Measurements from ENCODE around the gene CLEC11A.
"Not testable (repeated sequence)": the region's sequence is repeated elsewhere in the genome, so short reads cannot be mapped to it uniquely, and the experiment has no call there.

CLEC11A gene

GRCh38 chr19:50761501-50761900 is 38.3 kb downstream of the CLEC11A start:
- not testable (repeated sequence) for DNase-seq (ENCODE audit: low spot score)

GRCh38 chr19:50763521-50763920 is 40.4 kb downstream of the CLEC11A start:
- DNase-seq (ENCODE audit: low spot score), result not testable (repeated sequence)

GRCh38 chr19:50764409-50764808 is 41.2 kb downstream of the CLEC11A start:
- DNase-seq (ENCODE audit: low spot score), result no peak

- DNase-seq (ENCODE audit: low spot score), result not testable (repeated sequence)
Measured at GRCh38 chr19:50766746-50767145, 43.6 kb downstream of the CLEC11A start.

GRCh38 chr19:50767263-50767662 is 44.1 kb downstream of the CLEC11A start:
- not testable (repeated sequence) for DNase-seq (ENCODE audit: low spot score)

- no peak for DNase-seq (ENCODE audit: low spot score)
Measured at GRCh38 chr19:50768277-50768676, 45.1 kb downstream of the CLEC11A start.

GRCh38 chr19:50770164-50770563 is 47.0 kb downstream of the CLEC11A start, which contains the start of gene GPR32:
Gene GPR32, plus strand, starts transcription at chr19:50770464. Its CDS starts 137 bp downstream, at chr19:50770601.
- not testable (repeated sequence) for DNase-seq (ENCODE audit: low spot score)

GRCh38 chr19:50770888-50771287 is 47.7 kb downstream of the CLEC11A start:
- no peak for DNase-seq (ENCODE audit: low spot score)

GRCh38 chr19:50772476-50772875 is 49.3 kb downstream of the CLEC11A start:
- DNase-seq (ENCODE audit: low spot score), result no peak

- not testable (repeated sequence) for DNase-seq (ENCODE audit: low spot score)
Measured at GRCh38 chr19:50772912-50773311, 49.7 kb downstream of the CLEC11A start.

GRCh38 chr19:50773454-50773853 is 50.3 kb downstream of the CLEC11A start:
- DNase-seq (ENCODE audit: low spot score), result not testable (repeated sequence)
